PFSK-1 (cell line): ENCODE measurements around the gene RYR3.

ENCODE experiments used
- FOXP2 ChIP-seq: optimal IDR thresholded peaks from 2 replicates; pipeline ENCODE3; 2011; ENCODE audit warnings: borderline replicate concordance, control low read depth, inconsistent platforms; ENCODE audit not compliant: insufficient read depth; ENCODE audit errors: extremely low read length, extremely low read depth
- POLR2AphosphoS5 ChIP-seq: IDR thresholded peaks from 2 replicates; pipeline ENCODE4 v1.6.1; 2012; ENCODE audit warnings: low read depth, mild to moderate bottlenecking, control low read depth, low read length, moderate library complexity
- REST ChIP-seq, 2 experiments: IDR thresholded peaks; 2 replicates each; pipeline versions ENCODE4 v1.6.1 to v1.8.0; 2011 to 2012; ENCODE audit warnings: low read depth in 2 of 2, low read length in 2 of 2, control low read depth in 1 of 2, inconsistent platforms in 1 of 2, mild to moderate bottlenecking in 1 of 2, moderate library complexity in 1 of 2; ENCODE audit not compliant: insufficient read depth in 1 of 2
- SIN3A ChIP-seq: IDR thresholded peaks from 2 replicates; pipeline ENCODE4 v1.6.1; 2012; ENCODE audit warnings: mild to moderate bottlenecking, low read length, moderate library complexity, borderline replicate concordance; ENCODE audit not compliant: insufficient read depth
- TAF1 ChIP-seq: IDR thresholded peaks from 2 replicates; pipeline ENCODE4 v1.6.1; 2012; ENCODE audit warnings: low read length, control low read depth, borderline replicate concordance; ENCODE audit not compliant: insufficient read depth

RYR3 gene

GRCh38 chr15:33794453-33794852 is 483.7 kb downstream of the RYR3 start:
- TF ChIP-seq FOXP2: no peak

DNA sequence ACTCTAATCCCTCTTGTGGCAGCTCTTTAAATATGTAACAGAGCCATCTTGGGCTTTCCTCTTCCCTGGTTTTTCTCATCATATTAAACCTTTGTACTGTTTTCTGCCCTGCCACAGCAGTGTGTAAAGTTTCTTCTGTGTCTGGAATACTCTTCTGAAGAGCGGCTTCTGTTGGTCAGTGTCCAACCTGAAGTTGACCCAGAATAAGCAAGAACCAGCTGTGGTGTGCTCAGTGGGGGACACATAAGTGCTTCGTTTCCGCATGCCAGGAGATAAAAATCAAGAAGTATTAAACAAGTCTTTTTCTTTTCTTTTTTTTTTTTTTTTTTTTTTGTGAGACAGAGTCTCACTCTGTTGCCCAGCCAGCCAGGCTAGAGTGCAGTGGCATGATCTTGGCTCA is 484.3 kb downstream of the RYR3 start:
- no peak for TF ChIP-seq TAF1
- no peak for TF ChIP-seq FOXP2
- TF ChIP-seq SIN3A: no peak
- TF ChIP-seq REST (IDR thresholded peaks at IDR 0.05; ENCODE audit: insufficient read depth in 1 of 2, low read depth in 2 of 2, low read length in 2 of 2): no peak
- no peak for TF ChIP-seq POLR2AphosphoS5

- TF ChIP-seq FOXP2 (no peak), SIN3A (no peak), TAF1 (no peak), REST (IDR thresholded peaks at IDR 0.05; ENCODE audit: insufficient read depth in 1 of 2, low read depth in 2 of 2, low read length in 2 of 2) (no peak), POLR2AphosphoS5 (no peak)
These were observed 486.9 kb downstream of the RYR3 start for GRCh38 chr15:33797651-33798050.

DNA sequence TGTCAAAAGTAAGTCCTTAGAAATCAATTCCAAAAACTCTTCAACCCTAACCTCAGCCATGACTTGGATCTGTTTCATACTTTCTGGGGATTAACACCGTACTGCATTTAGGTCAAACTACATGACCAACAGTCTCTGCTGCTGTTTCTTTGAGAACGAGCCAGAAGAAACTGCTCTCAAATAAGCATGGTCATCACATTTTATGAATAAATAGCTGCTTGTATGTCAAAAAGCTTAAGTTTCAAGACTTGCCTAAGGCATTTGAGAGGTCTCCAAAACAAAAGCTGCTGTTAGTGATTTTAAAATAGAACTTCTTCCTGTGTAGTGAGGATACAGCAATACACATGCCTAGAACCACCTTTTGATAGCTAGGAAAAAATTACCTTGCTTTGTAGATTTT is 491.2 kb downstream of the RYR3 start:
- TF ChIP-seq POLR2AphosphoS5 (no peak), SIN3A (no peak), REST (IDR thresholded peaks at IDR 0.05; ENCODE audit: insufficient read depth in 1 of 2, low read depth in 2 of 2, low read length in 2 of 2) (no peak), FOXP2 (no peak), TAF1 (no peak)

DNA sequence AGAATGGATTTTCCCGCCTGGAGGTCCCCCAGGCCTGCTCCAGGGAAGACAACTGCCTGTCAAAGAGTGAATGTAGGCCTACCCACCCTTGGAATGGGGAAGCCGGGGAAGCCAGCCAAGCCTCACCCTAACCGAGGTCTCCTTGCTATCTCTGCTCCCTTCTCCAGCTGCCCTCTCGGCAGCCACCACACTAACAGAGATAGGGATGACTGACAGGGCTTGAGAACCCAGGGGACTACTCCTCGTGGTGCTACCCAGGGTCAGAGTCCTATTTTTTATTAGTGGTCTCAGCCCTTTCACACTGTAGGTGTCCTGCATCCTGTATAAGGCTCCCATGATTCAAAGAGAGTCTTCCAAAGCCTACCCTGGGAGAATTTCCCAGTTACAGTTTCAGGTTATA is 496.9 kb downstream of the RYR3 start:
- TF ChIP-seq REST (IDR thresholded peaks at IDR 0.05; ENCODE audit: insufficient read depth in 1 of 2, low read depth in 2 of 2, low read length in 2 of 2) (no peak), FOXP2 (no peak), POLR2AphosphoS5 (no peak), TAF1 (no peak), SIN3A (no peak)
